ENCODE results near the gene OVOL1. TPM values are rescaled to one million over a fixed set of nuclear protein-coding genes. Genes with fewer than 3 reads are reported as not detected.

OVOL1 gene
- total and polyA plus RNA-seq, 2 experiments from 2014 or later, result 1.5 to 3.3 TPM

GRCh38 chr11:65777241-65777640, 9.6 kb upstream of the OVOL1 start:
- Histone ChIP-seq H4K20me1 (replicated peaks; ENCODE audit: insufficient read depth) (no peaks in the 10 kb centered on the region), H2AFZ (no peak overlapping the region), H3K9me2 (ENCODE audit: insufficient read depth) (no peaks in the 10 kb centered on the region), H3K27ac (ENCODE audit: low read depth) (no peak overlapping the region), H3F3A (replicated peaks; ENCODE audit: low read depth) (0 out of 2 replicates have a peak, but pooled peaks cover 5% of the 10 kb centered on the region), H3K4me2 (no peak overlapping the region), H3K4me3 (no peak overlapping the region), H3K4me1 (ENCODE audit: insufficient read depth) (no peaks in the 10 kb centered on the region; the same call in 1 of the 2 replicates), H3K27me3 (ENCODE audit: insufficient read depth) (peaks cover 13% of the 10 kb centered on the region), H3K79me2 (replicated peaks; ENCODE audit: insufficient read depth) (no peaks in the 10 kb centered on the region), H3K36me3 (ENCODE audit: insufficient read depth) (no peaks in the 10 kb centered on the region)
- no peaks in the 10 kb centered on the region for H3K4me1 Mint-ChIP-seq
- H3K27me3 Mint-ChIP-seq (ENCODE audit: insufficient read depth, low read depth, poor library complexity), result peaks cover 18% of the 10 kb centered on the region
- H3K9me3 Mint-ChIP-seq, result no peaks in the 10 kb centered on the region; the same call in 2 of the 3 replicates
- H3K27ac Mint-ChIP-seq, result no peak overlapping the region
- DNase-seq (ENCODE audit: low spot score), result no peak
- ATAC-seq, result no peak
- H3K4me3 Mint-ChIP-seq, result no peak overlapping the region; the same call in 2 of the 3 replicates
- H3K36me3 Mint-ChIP-seq (ENCODE audit: low read depth), result peaks cover 3% of the 10 kb centered on the region; the same call in 1 of the 3 replicates
- TF ChIP-seq POLR2AphosphoS5 (IDR thresholded peaks at IDR 0.05; ENCODE audit: low read depth) (no peak), ZNF462 (CRISPR knock-in tag; IDR thresholded peaks at IDR 0.05) (no peak), NANOG (IDR thresholded peaks at IDR 0.05; ENCODE audit: borderline replicate concordance) (no peak), ZNF331 (CRISPR knock-in tag; IDR thresholded peaks at IDR 0.05; ENCODE audit: low read depth) (no peak), EZH2 (IDR thresholded peaks at IDR 0.05; ENCODE audit: low read depth, unreplicated experiment) (no peak), REST (IDR thresholded peaks at IDR 0.05; ENCODE audit: unreplicated experiment) (no peak), CREB1 (CRISPR knock-in tag; IDR thresholded peaks at IDR 0.05; ENCODE audit: low read depth) (no peak), STAT1 (IDR thresholded peaks at IDR 0.05; ENCODE audit: unreplicated experiment) (no peak), CTCF (conservative IDR thresholded peaks at IDR 0.05; ENCODE audit: low read depth in 2 of 2) (no peak), JUNB (IDR thresholded peaks at IDR 0.05; ENCODE audit: unreplicated experiment) (no peak), ETS1 (IDR thresholded peaks at IDR 0.05) (no peak), ZNF114 (CRISPR knock-in tag; IDR thresholded peaks at IDR 0.05) (no peak), EZH2phosphoT487 (IDR thresholded peaks at IDR 0.05; ENCODE audit: unreplicated experiment) (no peak)

Measured in GM23338 (cell line).